Thyroid gland (tissue), 4 donors: ENCODE measurements around the gene AFF2. TPM values are rescaled to one million over a fixed set of nuclear protein-coding genes. Genes with fewer than 3 reads are reported as not detected.

Experiments
- DNase-seq, 2 donors: peaks; one replicate each; pipeline ENCODE4 v3.0.0-alpha.2; 2019
- H3K27ac ChIP-seq, 3 donors: fragments of 200-600 bp; sonication (generic); 1 replicate in 2 of 3; 2 replicates in 1 of 3; pipeline ENCODE4 v1.5.1; 2016 to 2019; ENCODE audit warnings: mild to moderate bottlenecking in 1 of 3, moderate library complexity in 1 of 3
- H3K27me3 ChIP-seq: fragments of 200-600 bp; sonication (generic); one replicate; pipeline ENCODE4 v1.5.1; 2019
- H3K36me3 ChIP-seq, 2 donors: fragments of 200-600 bp; sonication (generic); one replicate each; pipeline ENCODE4 v1.5.1; 2016 to 2019
- H3K4me1 ChIP-seq, 2 donors: fragments of 200-600 bp; sonication (generic); one replicate each; pipeline ENCODE4 v1.5.1; 2017 to 2019
- H3K4me3 ChIP-seq, 3 donors: fragments of 200-600 bp; sonication (generic); replicated peaks in 1 of 3; 1 replicate in 2 of 3; 2 replicates in 1 of 3; pipeline ENCODE4 v1.5.1; 2016; ENCODE audit warnings: mild to moderate bottlenecking in 1 of 3
- H3K9me3 ChIP-seq: fragments of 200-600 bp; sonication (generic); one replicate; pipeline ENCODE4 v1.5.1; 2017
- POLR2A ChIP-seq, 2 donors: fragments of 450-650 bp; IDR thresholded peaks; one replicate each; pipeline ENCODE4 v1.6.1; 2017; ENCODE audit warnings: antibody characterized with exemption in 2 of 2, mild to moderate bottlenecking in 2 of 2, moderate library complexity in 1 of 2
- WGBS, 2 donors: methylation state at CpG; one replicate each; pipeline ENCODE4 v1.1.5; 2017; 5-methylcytosine and 5-hydroxymethylcytosine counted together
- intact Hi-C: fragments of 100-400 bp; cut with DNase I; formaldehyde crosslinking; loops from one replicate; pipeline ENCODE4 v1.15.1; 2023
- total RNA-seq, 4 donors: library from RNA; depleted of rRNA; stranded (reverse); fragments of >200 nt; gene quantifications; one replicate each; pipeline ENCODE4 v1.2.3, GENCODE V29; 2016
- TF ChIP-seq, protein P1 (sequence below), 6 experiments: fragments of 200-600 bp in 3 of 6; fragments of 450-650 bp in 3 of 6; sonication (generic) in 3 of 6; IDR thresholded peaks; one replicate each; pipeline ENCODE4 v1.5.1; 2016 to 2019; ENCODE audit warnings: antibody characterized with exemption in 6 of 6, mild to moderate bottlenecking in 2 of 6, inconsistent platforms in 1 of 6, moderate library complexity in 1 of 6

Gene AFF2
- total RNA-seq, 4 donors from 2014 or later, result 3.7 to 6.5 (median 4.4) TPM

DNA sequence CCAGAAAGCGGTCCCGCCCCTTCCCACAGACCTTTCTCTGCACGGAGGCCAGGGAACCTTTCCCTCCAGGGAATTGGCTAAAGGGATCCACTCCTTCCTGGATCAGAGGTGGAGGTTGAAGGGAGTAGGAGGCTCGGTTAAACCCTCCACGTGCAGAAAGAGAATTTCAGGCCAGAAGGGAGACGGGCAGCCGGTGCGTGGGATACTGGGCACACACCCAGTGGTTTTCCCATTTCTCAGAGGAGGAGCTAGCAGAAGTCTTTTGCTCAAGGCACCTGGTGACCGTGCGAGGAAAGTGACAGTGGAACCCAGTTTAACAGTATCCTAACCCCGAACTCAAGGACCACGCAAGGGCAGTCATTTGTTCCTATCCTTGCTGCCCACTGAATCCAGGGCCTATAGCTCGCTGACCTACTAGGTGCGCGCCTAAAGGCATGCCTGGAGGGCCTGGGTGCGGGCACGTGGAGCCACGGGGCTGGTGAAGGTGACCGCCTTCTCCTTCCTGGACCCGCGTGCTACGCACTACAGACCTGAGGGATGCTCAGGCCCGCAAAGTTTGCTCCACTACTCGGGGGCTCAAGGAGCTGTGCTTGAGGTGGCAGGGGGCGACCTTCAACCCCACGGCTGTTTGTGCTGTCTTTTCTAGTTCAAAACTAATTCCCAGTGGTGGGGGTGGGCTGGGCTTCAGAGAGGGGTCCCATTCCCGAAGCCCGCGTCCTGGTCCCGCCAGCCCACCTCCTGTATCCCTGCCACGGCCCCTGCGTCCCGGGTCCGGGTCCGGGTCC is 587 bp upstream of the AFF2 start:
- no peak for DNase-seq
- Histone ChIP-seq H3K27ac (no peak overlapping the region), H3K27me3 (peaks cover 6% of the 10 kb centered on the region), H3K4me1 (peaks cover 0 to 8% of the 10 kb centered on the region in 2 donors), H3K9me3 (no peaks in the 10 kb centered on the region), H3K4me3 (no peak overlapping the region), H3K36me3 (no peaks in the 10 kb centered on the region)
- WGBS, 2 donors, result 64 to 70% methylated on average over 7 of the region's 35 CpGs
- TF ChIP-seq, protein P1, sequence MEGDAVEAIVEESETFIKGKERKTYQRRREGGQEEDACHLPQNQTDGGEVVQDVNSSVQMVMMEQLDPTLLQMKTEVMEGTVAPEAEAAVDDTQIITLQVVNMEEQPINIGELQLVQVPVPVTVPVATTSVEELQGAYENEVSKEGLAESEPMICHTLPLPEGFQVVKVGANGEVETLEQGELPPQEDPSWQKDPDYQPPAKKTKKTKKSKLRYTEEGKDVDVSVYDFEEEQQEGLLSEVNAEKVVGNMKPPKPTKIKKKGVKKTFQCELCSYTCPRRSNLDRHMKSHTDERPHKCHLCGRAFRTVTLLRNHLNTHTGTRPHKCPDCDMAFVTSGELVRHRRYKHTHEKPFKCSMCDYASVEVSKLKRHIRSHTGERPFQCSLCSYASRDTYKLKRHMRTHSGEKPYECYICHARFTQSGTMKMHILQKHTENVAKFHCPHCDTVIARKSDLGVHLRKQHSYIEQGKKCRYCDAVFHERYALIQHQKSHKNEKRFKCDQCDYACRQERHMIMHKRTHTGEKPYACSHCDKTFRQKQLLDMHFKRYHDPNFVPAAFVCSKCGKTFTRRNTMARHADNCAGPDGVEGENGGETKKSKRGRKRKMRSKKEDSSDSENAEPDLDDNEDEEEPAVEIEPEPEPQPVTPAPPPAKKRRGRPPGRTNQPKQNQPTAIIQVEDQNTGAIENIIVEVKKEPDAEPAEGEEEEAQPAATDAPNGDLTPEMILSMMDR (IDR thresholded peaks at IDR 0.05), result no peak
- no peak for TF ChIP-seq POLR2A (IDR thresholded peaks at IDR 0.05)
- intact Hi-C loops, result no loop called here

DNA sequence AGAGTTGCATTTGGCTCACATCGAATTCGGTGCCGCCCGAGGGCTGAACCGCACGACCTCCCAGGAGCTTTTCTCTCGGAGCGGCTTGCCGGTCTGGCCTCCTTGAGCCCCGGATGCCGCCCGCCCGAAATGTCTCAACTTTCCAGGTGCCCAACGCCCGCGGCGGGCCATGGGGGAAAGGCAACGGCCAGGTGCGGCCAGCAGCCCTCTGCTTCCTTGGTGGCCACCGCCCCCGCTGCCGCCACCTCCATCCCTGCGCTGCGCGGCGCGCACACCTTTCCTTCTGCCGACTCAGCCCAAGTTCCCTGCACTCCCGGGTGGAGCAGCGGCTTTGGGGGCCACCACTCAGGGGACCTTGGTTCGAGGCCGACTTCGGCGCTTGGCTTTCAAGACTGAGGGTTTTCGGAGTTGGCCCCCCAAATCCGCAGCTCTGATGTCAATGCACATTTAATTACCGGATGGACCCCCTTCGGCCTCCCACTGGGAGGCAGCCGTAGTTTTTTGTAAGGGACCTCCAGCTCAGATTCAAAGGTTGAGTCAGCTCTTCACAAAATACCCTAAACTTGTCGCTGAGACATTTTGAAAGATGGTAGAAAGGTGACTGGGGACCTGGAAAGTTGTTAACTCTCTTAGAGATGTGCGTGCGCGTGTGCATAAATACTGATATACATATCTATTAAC is 1.1 kb downstream of the AFF2 start:
- TF ChIP-seq, protein P1 (IDR thresholded peaks at IDR 0.05), result no peak
- no peak for TF ChIP-seq POLR2A (IDR thresholded peaks at IDR 0.05)
- Histone ChIP-seq H3K4me1 (peaks cover 0 to 8% of the 10 kb centered on the region in 2 donors), H3K36me3 (no peaks in the 10 kb centered on the region), H3K4me3 (peak overlapping the region in 2 of 3 donors; percentile 5 to 21), H3K9me3 (no peaks in the 10 kb centered on the region), H3K27me3 (peaks cover 6% of the 10 kb centered on the region), H3K27ac (no peak overlapping the region)
- peak in 1 of 2 donors; percentile 5 for DNase-seq
- intact Hi-C loops, result no loop called here
- WGBS, 2 donors, result 8 to 20% methylated on average over 5 to 10 of the region's 43 CpGs

DNA sequence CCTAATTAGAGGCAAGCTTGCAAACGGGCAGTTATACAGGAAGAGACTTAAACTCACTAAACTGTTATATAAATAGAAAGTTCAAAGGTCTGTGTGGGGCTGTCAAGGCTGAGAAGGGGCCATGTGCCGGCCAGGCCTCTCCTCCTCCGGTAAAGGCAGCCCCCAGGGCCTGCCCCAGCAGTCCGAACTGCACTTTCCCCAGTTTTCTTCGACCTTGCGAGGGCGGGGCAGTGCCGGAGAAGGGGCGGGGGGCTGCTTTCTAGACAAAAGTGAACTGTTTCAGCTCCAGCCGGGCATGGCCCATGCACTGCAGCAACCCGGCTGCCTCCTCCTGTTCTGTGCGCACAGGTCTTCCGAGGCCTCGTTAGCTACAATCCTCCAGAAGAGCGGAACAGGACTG is 4.1 kb downstream of the AFF2 start:
- WGBS, 2 donors, result 83 to 84% methylated on average over 7 to 10 of the region's 15 CpGs
- DNase-seq, result no peak
- no peak for TF ChIP-seq POLR2A (IDR thresholded peaks at IDR 0.05)
- TF ChIP-seq, protein P1 (IDR thresholded peaks at IDR 0.05), result no peak

DNA sequence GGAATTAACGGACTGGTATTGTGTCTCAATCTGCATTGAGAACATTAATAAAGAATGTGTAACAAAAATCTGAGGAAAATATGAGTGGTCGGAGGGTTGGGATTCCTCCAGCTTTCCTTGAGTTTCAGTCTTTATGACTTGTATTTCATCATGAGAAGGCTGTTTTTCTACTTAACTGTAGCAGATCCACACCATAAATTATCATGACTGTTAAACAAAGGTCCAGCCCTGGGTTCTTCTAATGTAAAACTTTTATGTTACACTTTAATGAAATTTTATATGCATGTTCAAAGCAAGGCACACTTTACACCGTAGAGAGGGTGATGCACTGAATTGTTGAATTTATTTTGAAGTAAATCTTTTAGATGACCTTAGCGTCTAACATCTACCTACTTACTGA is 7.0 kb downstream of the AFF2 start:
- intact Hi-C loops, result no loop called here
- H3K4me1 ChIP-seq, result no peaks in the 10 kb centered on the region
- TF ChIP-seq, protein P1 (IDR thresholded peaks at IDR 0.05), result no peak
- TF ChIP-seq POLR2A (IDR thresholded peaks at IDR 0.05), result no peak
- no peaks in the 10 kb centered on the region for H3K36me3 ChIP-seq
- no peaks in the 10 kb centered on the region for H3K9me3 ChIP-seq
- H3K4me3 ChIP-seq, result no peak overlapping the region
- no peak for DNase-seq
- 90 to 92% methylated on average over 4 of the region's 4 CpGs for WGBS, 2 donors
- peaks cover 12% of the 10 kb centered on the region for H3K27me3 ChIP-seq
- H3K27ac ChIP-seq, result no peak overlapping the region

More for the DNA sequence above, 4.1 kb downstream of the AFF2 start:
- no peaks in the 10 kb centered on the region for H3K36me3 ChIP-seq
- H3K27ac ChIP-seq, result no peak overlapping the region
- H3K4me3 ChIP-seq, result no peak overlapping the region
- peaks cover 12% of the 10 kb centered on the region for H3K27me3 ChIP-seq
- intact Hi-C loops, result no loop called here
- no peaks in the 10 kb centered on the region for H3K9me3 ChIP-seq
- peaks cover 0 to 8% of the 10 kb centered on the region in 2 donors for H3K4me1 ChIP-seq

DNA sequence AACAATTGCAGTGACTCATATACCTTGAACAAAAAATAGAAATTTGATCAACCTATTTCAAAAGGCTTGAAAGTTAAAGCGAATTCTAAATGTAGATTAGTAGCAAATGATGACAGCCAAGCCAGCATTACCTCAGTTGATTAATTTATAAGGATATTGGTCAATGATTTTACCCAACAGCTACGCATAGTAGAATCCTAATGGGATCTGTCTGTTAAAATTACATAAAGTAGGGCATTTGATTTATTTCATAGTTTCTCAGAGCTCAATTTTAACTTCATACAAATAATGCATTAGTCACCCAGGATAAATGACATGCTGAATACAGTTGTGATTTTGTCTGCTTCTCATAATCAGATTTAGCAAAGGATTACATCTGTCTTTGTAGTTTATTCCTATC is 12.0 kb downstream of the AFF2 start:
- no peak for TF ChIP-seq POLR2A (IDR thresholded peaks at IDR 0.05)
- TF ChIP-seq, protein P1 (IDR thresholded peaks at IDR 0.05), result no peak
- intact Hi-C loops, result no loop called here
- Histone ChIP-seq H3K27me3 (no peaks in the 10 kb centered on the region), H3K9me3 (no peaks in the 10 kb centered on the region), H3K4me3 (no peak overlapping the region), H3K4me1 (no peaks in the 10 kb centered on the region), H3K36me3 (no peaks in the 10 kb centered on the region), H3K27ac (no peak overlapping the region)
- WGBS, 2 donors, result 81 to 89% methylated on average over 2 of the region's 2 CpGs
- no peak for DNase-seq
